NCI-H748 (cell line): Measurements from ENCODE around the gene LEUTX.

Experiments used
- DNase-seq: peaks from one replicate; lab custom pipeline; 2025; ENCODE audit not compliant: unreplicated experiment; lab: John Stamatoyannopoulos, UW

LEUTX gene

GRCh38 chr19:39820696-39821095 is 42.0 kb downstream of the LEUTX start:
- DNase-seq = no peak

- peak; percentile 40 for DNase-seq
These were observed 45.0 kb downstream of the LEUTX start for GRCh38 chr19:39823686-39824085.

- DNase-seq = peak; percentile 99
These were observed 45.8 kb downstream of the LEUTX start for GRCh38 chr19:39824143-39825092.

- no peak for DNase-seq
These were observed 46.4 kb downstream of the LEUTX start for GRCh38 chr19:39825093-39825463.

- no peak for DNase-seq
These were observed 47.0 kb downstream of the LEUTX start for GRCh38 chr19:39825531-39826076.

- no peak for DNase-seq
These were observed 47.8 kb downstream of the LEUTX start for GRCh38 chr19:39826311-39826945.

- no peak for DNase-seq
These were observed 48.6 kb downstream of the LEUTX start for GRCh38 chr19:39827216-39827615.

- DNase-seq = no peak
These were observed 49.5 kb downstream of the LEUTX start for GRCh38 chr19:39828015-39828653.

GRCh38 chr19:39828654-39829032 is 50.0 kb downstream of the LEUTX start:
- DNase-seq = no peak

GRCh38 chr19:39829702-39830275 is 51.1 kb downstream of the LEUTX start:
- no peak for DNase-seq

GRCh38 chr19:39830406-39830805 is 51.8 kb downstream of the LEUTX start:
- DNase-seq = no peak

- DNase-seq = no peak
These were observed 52.2 kb downstream of the LEUTX start for GRCh38 chr19:39830847-39831246.

GRCh38 chr19:39831679-39832078 is 53.0 kb downstream of the LEUTX start:
- DNase-seq = no peak

GRCh38 chr19:39832341-39833083 is 53.9 kb downstream of the LEUTX start:
- DNase-seq = no peak

GRCh38 chr19:39833160-39833463 is 54.5 kb downstream of the LEUTX start:
- DNase-seq = no peak

- DNase-seq = peak; percentile 99
These were observed 55.0 kb downstream of the LEUTX start, which contains the start of gene DYRK1B for GRCh38 chr19:39833464-39834286. Gene DYRK1B, minus strand, starts transcription at chr19:39834162. Its CDS starts 2,295 bp downstream, at chr19:39831867.

GRCh38 chr19:39834287-39834841 is 55.7 kb downstream of the LEUTX start:
- no peak for DNase-seq
